ENCODE measurements around the gene BRI3BP. TPM values are rescaled to one million over a fixed set of nuclear protein-coding genes. Genes with fewer than 3 reads are reported as not detected.

The BRI3BP gene
- total and polyA plus RNA-seq, 9 of the 15 experiments (the other 6 are each of a cell fraction or from before 2014, with no cell fraction given): 12.3 to 25.0 (median 16.6) TPM

- TF ChIP-seq, protein P1, sequence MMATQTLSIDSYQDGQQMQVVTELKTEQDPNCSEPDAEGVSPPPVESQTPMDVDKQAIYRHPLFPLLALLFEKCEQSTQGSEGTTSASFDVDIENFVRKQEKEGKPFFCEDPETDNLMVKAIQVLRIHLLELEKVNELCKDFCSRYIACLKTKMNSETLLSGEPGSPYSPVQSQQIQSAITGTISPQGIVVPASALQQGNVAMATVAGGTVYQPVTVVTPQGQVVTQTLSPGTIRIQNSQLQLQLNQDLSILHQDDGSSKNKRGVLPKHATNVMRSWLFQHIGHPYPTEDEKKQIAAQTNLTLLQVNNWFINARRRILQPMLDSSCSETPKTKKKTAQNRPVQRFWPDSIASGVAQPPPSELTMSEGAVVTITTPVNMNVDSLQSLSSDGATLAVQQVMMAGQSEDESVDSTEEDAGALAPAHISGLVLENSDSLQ (IDR thresholded peaks at IDR 0.05): peak; percentile 23; the same call in 1 of the 2 replicates
- TF ChIP-seq CHD2 (IDR thresholded peaks at IDR 0.05; ENCODE audit: low read depth, low read length): no peak; the same call in 1 of the 2 replicates
- TF ChIP-seq GABPA (tag; conservative IDR thresholded peaks at IDR 0.05; ENCODE audit: low read depth): peak; percentile 41; the same call in 1 of the 2 replicates
- TF ChIP-seq SPI1 (IDR thresholded peaks at IDR 0.05; ENCODE audit: borderline replicate concordance, low read depth, low read length): no peak
- TF ChIP-seq UBTF (IDR thresholded peaks at IDR 0.05; ENCODE audit: borderline replicate concordance in 1 of 2, low read depth in 2 of 2, low read length in 2 of 2): peak; percentile 69 to 83; a peak in 1 of 4 replicates
- TF ChIP-seq CTBP1 (IDR thresholded peaks at IDR 0.05; ENCODE audit: borderline replicate concordance): peak; percentile 76
- TF ChIP-seq E2F4 (CRISPR knock-in tag; IDR thresholded peaks at IDR 0.05; ENCODE audit: low read depth): no peak
- TF ChIP-seq FOXM1 (IDR thresholded peaks at IDR 0.05; ENCODE audit: low read depth): no peak
- TF ChIP-seq FOXM1 (CRISPR knock-in tag; IDR thresholded peaks at IDR 0.05; ENCODE audit: low read depth): 0 out of 2 replicates have a peak, but pooled peaks have one; percentile 22
- TF ChIP-seq POU5F1 (IDR thresholded peaks at IDR 0.05; ENCODE audit: borderline replicate concordance, low read depth, low read length, partially characterized antibody): no peak
- TF ChIP-seq DMBX1 (CRISPR knock-in tag; IDR thresholded peaks at IDR 0.05; ENCODE audit: borderline replicate concordance): no peak
- TF ChIP-seq FIP1L1 (IDR thresholded peaks at IDR 0.05; ENCODE audit: low read depth, low read length, poor library complexity, severe bottlenecking): no peak
- no peak for TF ChIP-seq PHB2 (IDR thresholded peaks at IDR 0.05; ENCODE audit: low read depth)
- TF ChIP-seq ZFP1 (CRISPR knock-in tag; IDR thresholded peaks at IDR 0.05): no peak
- TF ChIP-seq EHMT2 (IDR thresholded peaks at IDR 0.05): no peak
- no peak for TF ChIP-seq ZNF324 (CRISPR knock-in tag; IDR thresholded peaks at IDR 0.05)
- no peak for TF ChIP-seq RHOXF2B (CRISPR knock-in tag; conservative IDR thresholded peaks at IDR 0.05)
- TF ChIP-seq SRSF1 (IDR thresholded peaks at IDR 0.05; ENCODE audit: low read depth, low read length): no peak
- TF ChIP-seq ZNF561 (CRISPR knock-in tag; conservative IDR thresholded peaks at IDR 0.05): no peak
- no peak for TF ChIP-seq MEIS2 (IDR thresholded peaks at IDR 0.05; ENCODE audit: partially characterized antibody)
- TF ChIP-seq TSC22D4 (tag; IDR thresholded peaks at IDR 0.05): no peak
- 0 out of 4 replicates have a peak, but pooled peaks of 1 of the 2 experiments have one; percentile 46 for TF ChIP-seq SIN3A (IDR thresholded peaks at IDR 0.05; ENCODE audit: borderline replicate concordance in 2 of 2, control insufficient read depth in 1 of 2, low read depth in 2 of 2, low read length in 2 of 2)
These were observed 71.8 kb downstream of the BRI3BP start, which contains the start of gene AACS (continued) for GRCh38 chr12:125065021-125065918.
